CD4-positive, alpha-beta T cell treated with Interleukin-4 for 4 hours (primary cell): ENCODE results near the gene SRRM1.
A peak's percentile ranks its signal among the peaks of the same experiment; 100 is the strongest.
"Not testable (repeated sequence)": the region's sequence is repeated elsewhere in the genome, so short reads cannot be mapped to it uniquely, and the experiment has no call there.

Experiments used
- DNase-seq: peaks from one replicate; pipeline ENCODE4 v3.0.0-alpha.2; 2020

Gene SRRM1

GRCh38 chr1:24696041-24696755 is 53.1 kb downstream of the SRRM1 start:
- DNase-seq: no peak

- DNase-seq: no peak
Observed at GRCh38 chr1:24696756-24697330, 53.7 kb downstream of the SRRM1 start.

GRCh38 chr1:24697453-24698001 is 54.4 kb downstream of the SRRM1 start:
- DNase-seq: not testable (repeated sequence)

GRCh38 chr1:24698326-24698725 is 55.2 kb downstream of the SRRM1 start:
- DNase-seq: not testable (repeated sequence)

- DNase-seq: no peak
Observed at GRCh38 chr1:24699628-24700027, 56.5 kb downstream of the SRRM1 start.

- no peak for DNase-seq
Observed at GRCh38 chr1:24702511-24703293, 59.6 kb downstream of the SRRM1 start.

- DNase-seq: no peak
Observed at GRCh38 chr1:24704411-24705259, 61.5 kb downstream of the SRRM1 start.

- peak; percentile 15 for DNase-seq
Observed at GRCh38 chr1:24705260-24706073, 62.4 kb downstream of the SRRM1 start.

- not testable (repeated sequence) for DNase-seq
Observed at GRCh38 chr1:24706074-24706389, 62.9 kb downstream of the SRRM1 start.

GRCh38 chr1:24707687-24708086 is 64.6 kb downstream of the SRRM1 start:
- no peak for DNase-seq

- peak; percentile 20 for DNase-seq
Observed at GRCh38 chr1:24708938-24709337, 65.8 kb downstream of the SRRM1 start.

GRCh38 chr1:24709791-24710441 is 66.8 kb downstream of the SRRM1 start:
- DNase-seq: peak; percentile 45

GRCh38 chr1:24711329-24711728 is 68.2 kb downstream of the SRRM1 start:
- no peak for DNase-seq

- no peak for DNase-seq
Observed at GRCh38 chr1:24713176-24713575, 70.1 kb downstream of the SRRM1 start.

- DNase-seq: no peak
Observed at GRCh38 chr1:24713736-24714135, 70.6 kb downstream of the SRRM1 start.

GRCh38 chr1:24714859-24715520 is 71.9 kb downstream of the SRRM1 start:
- no peak for DNase-seq

- no peak for DNase-seq
Observed at GRCh38 chr1:24715658-24716057, 72.6 kb downstream of the SRRM1 start.

- no peak for DNase-seq
Observed at GRCh38 chr1:24717887-24718650, 75.0 kb downstream of the SRRM1 start.

- no peak for DNase-seq
Observed at GRCh38 chr1:24720152-24720551, 77.0 kb downstream of the SRRM1 start.

- no peak for DNase-seq
Observed at GRCh38 chr1:24721533-24721932, 78.4 kb downstream of the SRRM1 start.
